HepG2 (cell line): ENCODE data around the gene RHBDF2. TPM values are rescaled to one million over a fixed set of nuclear protein-coding genes. Genes with fewer than 3 reads are reported as not detected.

Source experiments
- ATAC-seq: fragments of 200-7000 bp; cut with Tn5 transposase; 3 replicates; pipeline ENCODE4 v1.9.1; 2020; ENCODE audit warnings: mild to moderate bottlenecking, moderate library complexity
- BruUV-seq: library from RNA; stranded (reverse); fragments of 400-500 nt; replicated peaks from 2 replicates; lab custom pipeline; 2021; lab: Mats Ljungman, UMichigan
- CTCF ChIA-PET: fragments of 300-600 bp; formaldehyde crosslinking; extraction: SDS; loops from one replicate; lab custom pipeline; 2021; ENCODE audit warnings: low total read pairs, inconsistent platforms, low intra/inter-chr PET ratio; lab: Yijun Ruan, JAX
- POLR2A ChIA-PET: fragments of 350-600 bp; sonication (Branson Sonifier 250); formaldehyde crosslinking; loops from one replicate; lab custom pipeline; 2020; ENCODE audit warnings: antibody characterized with exemption, inconsistent platforms; lab: Yijun Ruan, JAX
- DNase-seq: peaks from one replicate; pipeline ENCODE4 v3.0.0-alpha.2; 2015; ENCODE audit warnings: low spot score
- FAIRE-seq: peaks from 3 replicates; lab custom pipeline; 2011; peaks lifted over from hg19 to GRCh38; lab: Jason Lieb, UNC
- H2AFZ ChIP-seq: one replicate; pipeline ENCODE4 v1.6.1; 2011; ENCODE audit warnings: low read length, inconsistent platforms
- H3K27ac ChIP-seq: fragments of 300-600 bp; 3 replicates; pipeline ENCODE4 v1.8.0; 2011; ENCODE audit warnings: mixed run types, mild to moderate bottlenecking, mixed read lengths, low read length, inconsistent platforms; ENCODE audit not compliant: insufficient read depth; ENCODE audit errors: extremely low read length
- H3K27me3 ChIP-seq, 2 experiments: fragments of 200-600 bp in 1 of 2; 2 replicates in 1 of 2; 3 replicates in 1 of 2; pipeline versions ENCODE4 v1.6.0 to v1.8.0; 2011; ENCODE audit warnings: low read length in 2 of 2, mild to moderate bottlenecking in 2 of 2, moderate library complexity in 2 of 2, inconsistent platforms in 1 of 2; ENCODE audit not compliant: insufficient read depth in 2 of 2, control insufficient read depth in 1 of 2
- H3K36me3 ChIP-seq, 2 experiments: fragments of 200-600 bp in 1 of 2; replicated peaks in 1 of 2; 2 replicates in 1 of 2; 3 replicates in 1 of 2; pipeline versions ENCODE4 v1.5.1 to v1.8.0; 2011; ENCODE audit warnings: low read length in 2 of 2, inconsistent platforms in 1 of 2; ENCODE audit not compliant: insufficient read depth in 2 of 2, control insufficient read depth in 1 of 2
- H3K4me1 ChIP-seq: 2 replicates; pipeline ENCODE4 v1.5.1; 2012; ENCODE audit warnings: low read length, inconsistent platforms; ENCODE audit not compliant: insufficient read depth
- H3K4me2 ChIP-seq: 2 replicates; pipeline ENCODE4 v1.6.0; 2011; ENCODE audit warnings: low read depth, low read length, inconsistent platforms
- H3K4me3 ChIP-seq, 3 experiments: fragments of 200-600 bp in 1 of 3; sonication (generic), shearing (Covaris generic) in 1 of 3; replicated peaks in 1 of 3; 2 replicates each; pipeline ENCODE4 v1.5.1; 2011 to 2016; ENCODE audit warnings: low read length in 3 of 3, inconsistent platforms in 2 of 3, low read depth in 2 of 3, mild to moderate bottlenecking in 2 of 3, control low read depth in 1 of 3, mixed read lengths in 1 of 3; ENCODE audit not compliant: insufficient read depth in 1 of 3
- H3K79me2 ChIP-seq: one replicate; pipeline ENCODE4 v1.6.1; 2011; ENCODE audit warnings: low read length, inconsistent platforms; ENCODE audit not compliant: insufficient read depth
- H3K9ac ChIP-seq: 2 replicates; pipeline ENCODE4 v1.6.0; 2011; ENCODE audit warnings: mild to moderate bottlenecking, low read depth, low read length, inconsistent platforms; ENCODE audit not compliant: insufficient read depth
- H3K9me3 ChIP-seq: 2 replicates; pipeline ENCODE4 v1.5.1; 2012; ENCODE audit warnings: mild to moderate bottlenecking, low read length
- H4K20me1 ChIP-seq: 2 replicates; pipeline ENCODE4 v1.6.0; 2011; ENCODE audit warnings: inconsistent platforms, mild to moderate bottlenecking, low read length, moderate library complexity; ENCODE audit not compliant: insufficient read depth
- DNMT1 ChIP-seq: sonication (generic); formaldehyde crosslinking; IDR thresholded peaks from 2 replicates; pipeline ENCODE4 v1.5.1; 2020; ENCODE audit warnings: mild to moderate bottlenecking, missing genetic modification reagents
- FOXP1 ChIP-seq, 2 experiments: fragments of 450-650 bp in 1 of 2; IDR thresholded peaks; 2 replicates each; pipeline ENCODE4 v1.6.1; 2017 to 2018; ENCODE audit warnings: antibody characterized with exemption in 1 of 2
- KLF6 ChIP-seq: IDR thresholded peaks from 2 replicates; pipeline ENCODE4 v1.8.0; 2016; ENCODE audit warnings: missing biosample characterization, missing genetic modification reagents
- MED8 ChIP-seq: sonication (generic); formaldehyde crosslinking; IDR thresholded peaks from 2 replicates; pipeline ENCODE4 v1.8.1; 2023; ENCODE audit warnings: mild to moderate bottlenecking, missing genetic modification reagents; ENCODE audit not compliant: insufficient replicate concordance
- MIER3 ChIP-seq: IDR thresholded peaks from 2 replicates; pipeline ENCODE4 v1.6.1; 2016; ENCODE audit warnings: missing compliant biosample characterization, borderline replicate concordance
- SCMH1 ChIP-seq: sonication (generic); formaldehyde crosslinking; IDR thresholded peaks from 2 replicates; pipeline ENCODE4 v1.9.0; 2021; ENCODE audit warnings: missing genetic modification reagents, mild to moderate bottlenecking, borderline replicate concordance
- ZNF136 ChIP-seq: sonication (generic); formaldehyde crosslinking; IDR thresholded peaks from 2 replicates; pipeline ENCODE4 v1.8.1; 2022; ENCODE audit warnings: low read depth, mild to moderate bottlenecking, moderate library complexity, missing genetic modification reagents
- ZNF326 ChIP-seq: sonication (generic); formaldehyde crosslinking; IDR thresholded peaks from 2 replicates; pipeline ENCODE4 v1.4.0; 2020; ENCODE audit warnings: missing genetic modification reagents, borderline replicate concordance
- WGBS: methylation state at CpG from one replicate; pipeline ENCODE4 v1.1.6; 2017; ENCODE audit warnings: low lambda C conversion rate; 5-methylcytosine and 5-hydroxymethylcytosine counted together
- in situ Hi-C: cut with HindIII; loops from 2 replicates; pipeline ENCODE4 v1.10.0; 2017; ENCODE audit warnings: low pct_unique_long_range_greater_than_20kb; ENCODE audit not compliant: extremely low pct_ligation_motif_present
- intact Hi-C: fragments of 100-400 bp; cut with micrococcal nuclease; formaldehyde crosslinking; loops from one replicate; pipeline ENCODE4 v1.10.0; 2022; ENCODE audit not compliant: unreplicated experiment
- polyA plus RNA-seq, 8 experiments: library from polyadenylated mRNA; depleted of rRNA in 3 of 8; stranded (reverse) in 7 of 8; unstranded in 1 of 8; fragments of >200 nt; fragmentation: Illumina TruSeq in 4 of 8; extraction: Trizol in 4 of 8; gene quantifications; 2 replicates each; pipeline versions ENCODE4 v1.2.1 to v1.2.3, GENCODE V29; 2011 to 2016; ENCODE audit warnings: low read depth in 4 of 8, missing spikeins in 1 of 8, mixed read lengths in 1 of 8; ENCODE audit not compliant: insufficient read depth in 1 of 8
- total RNA-seq, 5 experiments: library from RNA; depleted of rRNA; stranded (reverse); fragments of >200 nt; fragmentation: Illumina TruSeq; extraction: Trizol; gene quantifications; 2 replicates each; pipeline ENCODE4 v1.2.3, GENCODE V29; 2016; ENCODE audit warnings: low read depth in 1 of 5
- TF ChIP-seq, protein P1 (sequence below): sonication (generic); formaldehyde crosslinking; IDR thresholded peaks from 2 replicates; pipeline ENCODE4 v1.4.0; 2020; ENCODE audit warnings: missing genetic modification reagents
- TF ChIP-seq, protein P2 (sequence below): sonication (generic); formaldehyde crosslinking; IDR thresholded peaks from 2 replicates; pipeline ENCODE4 v1.5.0; 2020; ENCODE audit warnings: missing genetic modification reagents

RHBDF2 gene
- total and polyA plus RNA-seq, 2 of the 13 experiments (the other 11 are each of a cell fraction or from before 2014, with no cell fraction given), result 7.8 to 24.2 TPM

DNA sequence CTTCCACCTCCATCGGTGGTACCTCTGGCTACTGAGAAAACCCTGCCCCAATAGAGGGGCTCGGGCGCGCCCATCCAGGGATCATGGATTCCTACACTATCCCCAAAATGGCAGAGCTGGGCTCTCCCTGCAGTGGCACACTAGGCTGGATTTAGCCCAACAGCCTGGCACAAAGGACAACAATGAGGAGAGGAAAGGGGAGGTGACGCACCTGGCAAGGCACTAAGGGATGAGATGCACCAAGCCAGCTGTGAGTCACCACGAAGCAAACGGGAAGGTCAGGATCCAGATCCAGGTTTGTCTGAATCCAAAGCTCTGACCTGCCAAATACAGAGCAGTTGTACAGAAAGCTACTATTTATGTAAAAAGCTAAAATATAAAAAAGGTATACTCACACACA is 66.4 kb downstream of the RHBDF2 start:
- Histone ChIP-seq H4K20me1 (peaks cover 54% of the 10 kb centered on the region), H3K27ac (no peak overlapping the region), H3K79me2 (peaks cover 90% of the 10 kb centered on the region), H2AFZ (no peak overlapping the region), H3K9ac (no peak overlapping the region), H3K27me3 (no peaks in the 10 kb centered on the region), H3K9me3 (no peaks in the 10 kb centered on the region), H3K36me3 (peaks cover 4 to 14% of the 10 kb centered on the region in 2 experiments; a peak in 3 of 5 replicates), H3K4me2 (no peak overlapping the region), H3K4me1 (peaks cover 35% of the 10 kb centered on the region), H3K4me3 (no peak overlapping the region)
- ChIA-PET CTCF (no interaction called here), POLR2A (no interaction called here)
- FAIRE-seq (no peak), DNase-seq (no peak), ATAC-seq (no peak)
- in situ Hi-C loops, result no loop called here
- WGBS, result 92% methylated on average over 7 of the region's 7 CpGs
- no TSS peak for BruUV-seq
- intact Hi-C loops, result no loop called here
- TF ChIP-seq, protein P1, sequence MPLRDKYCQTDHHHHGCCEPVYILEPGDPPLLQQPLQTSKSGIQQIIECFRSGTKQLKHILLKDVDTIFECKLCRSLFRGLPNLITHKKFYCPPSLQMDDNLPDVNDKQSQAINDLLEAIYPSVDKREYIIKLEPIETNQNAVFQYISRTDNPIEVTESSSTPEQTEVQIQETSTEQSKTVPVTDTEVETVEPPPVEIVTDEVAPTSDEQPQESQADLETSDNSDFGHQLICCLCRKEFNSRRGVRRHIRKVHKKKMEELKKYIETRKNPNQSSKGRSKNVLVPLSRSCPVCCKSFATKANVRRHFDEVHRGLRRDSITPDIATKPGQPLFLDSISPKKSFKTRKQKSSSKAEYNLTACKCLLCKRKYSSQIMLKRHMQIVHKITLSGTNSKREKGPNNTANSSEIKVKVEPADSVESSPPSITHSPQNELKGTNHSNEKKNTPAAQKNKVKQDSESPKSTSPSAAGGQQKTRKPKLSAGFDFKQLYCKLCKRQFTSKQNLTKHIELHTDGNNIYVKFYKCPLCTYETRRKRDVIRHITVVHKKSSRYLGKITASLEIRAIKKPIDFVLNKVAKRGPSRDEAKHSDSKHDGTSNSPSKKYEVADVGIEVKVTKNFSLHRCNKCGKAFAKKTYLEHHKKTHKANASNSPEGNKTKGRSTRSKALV (CRISPR knock-in tag), result no peak
- TF ChIP-seq SCMH1 (CRISPR knock-in tag), result no peak
- TF ChIP-seq MIER3 (CRISPR knock-in tag), result no peak
- no peak for TF ChIP-seq DNMT1 (CRISPR knock-in tag)
- TF ChIP-seq KLF6 (CRISPR knock-in tag), result no peak
- no peak for TF ChIP-seq ZNF326
- no peak for TF ChIP-seq FOXP1 (IDR thresholded peaks at IDR 0.05)
- TF ChIP-seq FOXP1 (CRISPR knock-in tag; IDR thresholded peaks at IDR 0.05), result no peak
- TF ChIP-seq, protein P2, sequence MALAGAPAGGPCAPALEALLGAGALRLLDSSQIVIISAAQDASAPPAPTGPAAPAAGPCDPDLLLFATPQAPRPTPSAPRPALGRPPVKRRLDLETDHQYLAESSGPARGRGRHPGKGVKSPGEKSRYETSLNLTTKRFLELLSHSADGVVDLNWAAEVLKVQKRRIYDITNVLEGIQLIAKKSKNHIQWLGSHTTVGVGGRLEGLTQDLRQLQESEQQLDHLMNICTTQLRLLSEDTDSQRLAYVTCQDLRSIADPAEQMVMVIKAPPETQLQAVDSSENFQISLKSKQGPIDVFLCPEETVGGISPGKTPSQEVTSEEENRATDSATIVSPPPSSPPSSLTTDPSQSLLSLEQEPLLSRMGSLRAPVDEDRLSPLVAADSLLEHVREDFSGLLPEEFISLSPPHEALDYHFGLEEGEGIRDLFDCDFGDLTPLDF (CRISPR knock-in tag), result no peak
- no peak for TF ChIP-seq MED8 (CRISPR knock-in tag)
- no peak for TF ChIP-seq ZNF136 (CRISPR knock-in tag)
